HG03432 (cell line): ENCODE data around the gene SPRED2.
"Not testable (repeated sequence)": the region's sequence is repeated elsewhere in the genome, so short reads cannot be mapped to it uniquely, and the experiment has no call there.

Experiments
- ATAC-seq: cut with Tn5 transposase; IDR thresholded peaks from one replicate; pipeline ENCODE4 v1.9.1; 2021; ENCODE audit warnings: mild to moderate bottlenecking, moderate library complexity; ENCODE audit not compliant: unreplicated experiment

The SPRED2 gene

GRCh38 chr2:65349863-65350262 is 82.5 kb downstream of the SPRED2 start:
- ATAC-seq, result no peak

GRCh38 chr2:65347913-65348312 is 84.5 kb downstream of the SPRED2 start:
- ATAC-seq, result no peak

GRCh38 chr2:65345631-65346030 is 86.8 kb downstream of the SPRED2 start:
- no peak for ATAC-seq

- no peak for ATAC-seq
Observed at GRCh38 chr2:65344689-65345088, 87.7 kb downstream of the SPRED2 start.

GRCh38 chr2:65344182-65344581 is 88.2 kb downstream of the SPRED2 start:
- ATAC-seq, result no peak

GRCh38 chr2:65343386-65343785 is 89.0 kb downstream of the SPRED2 start:
- ATAC-seq, result no peak

GRCh38 chr2:65340898-65341681 is 91.3 kb downstream of the SPRED2 start:
- ATAC-seq, result no peak

- ATAC-seq, result no peak
Observed at GRCh38 chr2:65339648-65340047, 92.8 kb downstream of the SPRED2 start.

GRCh38 chr2:65338830-65339495 is 93.4 kb downstream of the SPRED2 start:
- ATAC-seq, result not testable (repeated sequence)

- not testable (repeated sequence) for ATAC-seq
Observed at GRCh38 chr2:65337915-65338314, 94.5 kb downstream of the SPRED2 start.

GRCh38 chr2:65334714-65335113 is 97.7 kb downstream of the SPRED2 start:
- no peak for ATAC-seq

GRCh38 chr2:65331336-65332025 is 100.9 kb downstream of the SPRED2 start:
- no peak for ATAC-seq

- no peak for ATAC-seq
Observed at GRCh38 chr2:65329525-65329924, 102.9 kb downstream of the SPRED2 start.

GRCh38 chr2:65326276-65326675 is 106.1 kb downstream of the SPRED2 start:
- ATAC-seq, result no peak

- no peak for ATAC-seq
Observed at GRCh38 chr2:65325066-65325465, 107.3 kb downstream of the SPRED2 start.

- no peak for ATAC-seq
Observed at GRCh38 chr2:65320946-65321345, 111.5 kb downstream of the SPRED2 start.

- peak; percentile 77 for ATAC-seq
Observed at GRCh38 chr2:65320042-65320725, 112.2 kb downstream of the SPRED2 start.

- no peak for ATAC-seq
Observed at GRCh38 chr2:65319674-65320041, 112.7 kb downstream of the SPRED2 start.

GRCh38 chr2:65319072-65319673 is 113.2 kb downstream of the SPRED2 start:
- ATAC-seq, result no peak

GRCh38 chr2:65317841-65318240 is 114.6 kb downstream of the SPRED2 start:
- no peak for ATAC-seq

GRCh38 chr2:65317351-65317750 is 115.0 kb downstream of the SPRED2 start:
- ATAC-seq, result not testable (repeated sequence)
